GM10847 (cell line): ENCODE measurements around the gene RNU6-8.

Experiments used
- POLR2A ChIP-seq: IDR thresholded peaks from 2 replicates; pipeline ENCODE4 v1.6.1; 2011; ENCODE audit not compliant: insufficient read length; ENCODE audit errors: extremely low read depth

Gene RNU6-8

GRCh38 chr14:32202998-32203882, at the start of gene RNU6-8:
TSS of gene RNU6-8 (minus strand) at chr14:32203269.
- TF ChIP-seq POLR2A, result peak; percentile 34

GRCh38 chr14:32252030-32252670, 49.1 kb upstream of the RNU6-8 start:
- no peak for TF ChIP-seq POLR2A

GRCh38 chr14:32251530-32251929, 48.5 kb upstream of the RNU6-8 start:
- TF ChIP-seq POLR2A, result no peak

- TF ChIP-seq POLR2A, result no peak
Measured at GRCh38 chr14:32250681-32251080, 47.6 kb upstream of the RNU6-8 start.

- TF ChIP-seq POLR2A, result no peak
Measured at GRCh38 chr14:32249780-32250179, 46.7 kb upstream of the RNU6-8 start.

GRCh38 chr14:32249371-32249770, 46.3 kb upstream of the RNU6-8 start:
- TF ChIP-seq POLR2A, result no peak

- no peak for TF ChIP-seq POLR2A
Measured at GRCh38 chr14:32246751-32247150, 43.7 kb upstream of the RNU6-8 start.

- TF ChIP-seq POLR2A, result no peak
Measured at GRCh38 chr14:32244404-32244803, 41.3 kb upstream of the RNU6-8 start.

- no peak for TF ChIP-seq POLR2A
Measured at GRCh38 chr14:32233260-32233659, 30.2 kb upstream of the RNU6-8 start.

- TF ChIP-seq POLR2A, result no peak
Measured at GRCh38 chr14:32232481-32232880, 29.4 kb upstream of the RNU6-8 start.

- TF ChIP-seq POLR2A, result no peak
Measured at GRCh38 chr14:32230695-32231280, 27.7 kb upstream of the RNU6-8 start.

GRCh38 chr14:32230181-32230580, 27.1 kb upstream of the RNU6-8 start:
- TF ChIP-seq POLR2A, result no peak

- no peak for TF ChIP-seq POLR2A
Measured at GRCh38 chr14:32226056-32226455, 23.0 kb upstream of the RNU6-8 start.

GRCh38 chr14:32225378-32225920, 22.4 kb upstream of the RNU6-8 start:
- no peak for TF ChIP-seq POLR2A

- TF ChIP-seq POLR2A, result no peak
Measured at GRCh38 chr14:32224737-32225377, 21.8 kb upstream of the RNU6-8 start.
